HepG2 (cell line): Measurements from ENCODE around the gene FAM50A. TPM values are rescaled to one million over a fixed set of nuclear protein-coding genes. Genes with fewer than 3 reads are reported as not detected.
A peak's percentile ranks its signal among the peaks of the same experiment; 100 is the strongest.

Experiments
- ATF5 ChIP-seq: sonication (generic); formaldehyde crosslinking; IDR thresholded peaks from 2 replicates; pipeline ENCODE4 v1.4.0; 2020; ENCODE audit warnings: mild to moderate bottlenecking, low read depth, missing genetic modification reagents
- BCL6 ChIP-seq: IDR thresholded peaks from 2 replicates; pipeline ENCODE4 v1.6.1; 2016; ENCODE audit warnings: missing genetic modification reagents, missing compliant biosample characterization
- BORCS8-MEF2B ChIP-seq: sonication (generic); formaldehyde crosslinking; IDR thresholded peaks from 2 replicates; pipeline ENCODE4 v1.8.0; 2022; ENCODE audit warnings: mild to moderate bottlenecking, missing genetic modification reagents
- EEA1 ChIP-seq: sonication (generic); formaldehyde crosslinking; IDR thresholded peaks from 2 replicates; pipeline ENCODE4 v1.5.1; 2020; ENCODE audit warnings: mild to moderate bottlenecking, missing genetic modification reagents, borderline replicate concordance
- HBP1 ChIP-seq: IDR thresholded peaks from 2 replicates; pipeline ENCODE4 v1.6.1; 2016; ENCODE audit warnings: low read depth, control low read depth
- JUN ChIP-seq: sonication (generic); formaldehyde crosslinking; IDR thresholded peaks from 2 replicates; pipeline ENCODE4 v1.4.0; 2020; ENCODE audit warnings: mild to moderate bottlenecking, missing genetic modification reagents
- MXD1 ChIP-seq: sonication (generic); formaldehyde crosslinking; IDR thresholded peaks from 2 replicates; pipeline ENCODE4 v1.4.0; 2020; ENCODE audit warnings: mild to moderate bottlenecking, missing genetic modification reagents
- ZC3H4 ChIP-seq: sonication (generic); formaldehyde crosslinking; IDR thresholded peaks from 2 replicates; pipeline ENCODE4 v1.4.0; 2020; ENCODE audit warnings: missing genetic modification reagents, borderline replicate concordance
- ZNF792 ChIP-seq: IDR thresholded peaks from 2 replicates; pipeline ENCODE4 v1.6.1; 2016
- polyA plus RNA-seq, 8 experiments: library from polyadenylated mRNA; depleted of rRNA in 3 of 8; stranded (reverse) in 7 of 8; unstranded in 1 of 8; fragments of >200 nt; fragmentation: Illumina TruSeq in 4 of 8; extraction: Trizol in 4 of 8; gene quantifications; 2 replicates each; pipeline versions ENCODE4 v1.2.1 to v1.2.3, GENCODE V29; 2011 to 2016; ENCODE audit warnings: low read depth in 4 of 8, missing spikeins in 1 of 8, mixed read lengths in 1 of 8; ENCODE audit not compliant: insufficient read depth in 1 of 8
- total RNA-seq, 5 experiments: library from RNA; depleted of rRNA; stranded (reverse); fragments of >200 nt; fragmentation: Illumina TruSeq; extraction: Trizol; gene quantifications; 2 replicates each; pipeline ENCODE4 v1.2.3, GENCODE V29; 2016; ENCODE audit warnings: low read depth in 1 of 5

Gene FAM50A
- total and polyA plus RNA-seq, 2 of the 13 experiments (the other 11 are each of a cell fraction or from before 2014, with no cell fraction given) = 30.7 to 40.7 TPM

GRCh38 chrX:154397888-154398667, 45.9 kb upstream of the FAM50A start, which contains the start of gene RPL10 (continued):
- TF ChIP-seq ZC3H4 (CRISPR knock-in tag) = peak; percentile 57; the same call in 1 of the 2 replicates
- TF ChIP-seq BORCS8-MEF2B (CRISPR knock-in tag) = 0 out of 2 replicates have a peak, but pooled peaks have one; percentile 50
- no peak for TF ChIP-seq HBP1 (CRISPR knock-in tag)
- TF ChIP-seq EEA1 (CRISPR knock-in tag) = no peak
- TF ChIP-seq ZNF792 (CRISPR knock-in tag) = no peak; the same call in 1 of the 2 replicates
- TF ChIP-seq ATF5 (CRISPR knock-in tag) = no peak
- no peak for TF ChIP-seq MXD1
- TF ChIP-seq JUN (CRISPR knock-in tag) = no peak
- TF ChIP-seq BCL6 = 0 out of 2 replicates have a peak, but pooled peaks have one; percentile 7
